Neural cell (in vitro differentiated cells): ENCODE measurements around the gene FRAT2.

Experiments used
- CTCF ChIP-seq: fragments of 450-650 bp; IDR thresholded peaks from 2 replicates; pipeline ENCODE4 v1.5.1; 2014; ENCODE audit warnings: antibody characterized with exemption, mild to moderate bottlenecking, moderate library complexity; ENCODE audit not compliant: poor library complexity, severe bottlenecking
- EP300 ChIP-seq: fragments of 450-650 bp; conservative IDR thresholded peaks from 2 replicates; pipeline ENCODE4 v1.6.1; 2014; ENCODE audit warnings: antibody characterized with exemption, mild to moderate bottlenecking, moderate library complexity; ENCODE audit not compliant: poor library complexity, severe bottlenecking
- EZH2 ChIP-seq: fragments of 200-600, 300-800 bp; shearing (Covaris generic), sonication (generic); IDR thresholded peaks from 2 replicates; pipeline ENCODE4 v1.6.1; 2014; ENCODE audit warnings: antibody characterized with exemption, low read length, borderline replicate concordance, mild to moderate bottlenecking; ENCODE audit not compliant: insufficient read depth, poor library complexity, severe bottlenecking
- POLR2AphosphoS5 ChIP-seq: IDR thresholded peaks from 2 replicates; pipeline ENCODE4 v1.6.1; 2012
- RAD21 ChIP-seq: fragments of 450-650 bp; conservative IDR thresholded peaks from 2 replicates; pipeline ENCODE4 v1.6.1; 2014; ENCODE audit warnings: antibody characterized with exemption, mild to moderate bottlenecking, moderate library complexity
- REST ChIP-seq: IDR thresholded peaks from 2 replicates; pipeline ENCODE4 v1.6.1; 2012; ENCODE audit warnings: borderline replicate concordance
- SMC3 ChIP-seq: fragments of 450-650 bp; conservative IDR thresholded peaks from 2 replicates; pipeline ENCODE4 v1.6.1; 2014; ENCODE audit warnings: antibody characterized with exemption, mild to moderate bottlenecking, moderate library complexity; ENCODE audit not compliant: poor library complexity
- TAF1 ChIP-seq: IDR thresholded peaks from 2 replicates; pipeline ENCODE4 v1.6.1; 2012; ENCODE audit warnings: low read depth

GRCh38 chr10:97338041-97338440 lies 3.5 kb upstream of the FRAT2 start:
- TF ChIP-seq RAD21 = no peak
- TF ChIP-seq SMC3 = no peak
- no peak for TF ChIP-seq CTCF
- TF ChIP-seq POLR2AphosphoS5 = no peak
- TF ChIP-seq EP300 = no peak
- TF ChIP-seq REST = no peak
- TF ChIP-seq EZH2 = no peak
- TF ChIP-seq TAF1 = no peak
